GM23248 (cell line): ENCODE data around the gene BIRC7. TPM values are rescaled to one million over a fixed set of nuclear protein-coding genes. Genes with fewer than 3 reads are reported as not detected.
A peak's percentile ranks its signal among the peaks of the same experiment; 100 is the strongest.

Source experiments
- DNase-seq: peaks from one replicate; pipeline ENCODE4 v3.0.0-alpha.2; 2015
- H2AFZ ChIP-seq: fragments of 200-600 bp; sonication (generic); 2 replicates; pipeline ENCODE4 v1.6.1; 2016; ENCODE audit warnings: antibody characterized with exemption
- H3F3A ChIP-seq: fragments of 200-600 bp; sonication (generic); 2 replicates; pipeline ENCODE4 v1.6.1; 2016; ENCODE audit warnings: mild to moderate bottlenecking, antibody characterized with exemption, mixed run types; ENCODE audit not compliant: insufficient read depth
- H3K27ac ChIP-seq: fragments of 200-600 bp; sonication (generic); 2 replicates; pipeline ENCODE4 v1.5.1; 2016; ENCODE audit warnings: mild to moderate bottlenecking
- H3K27me3 ChIP-seq: fragments of 200-600 bp; sonication (generic); replicated peaks from 2 replicates; pipeline ENCODE4 v1.6.1; 2016; ENCODE audit warnings: mild to moderate bottlenecking; ENCODE audit not compliant: insufficient read depth
- H3K36me3 ChIP-seq: fragments of 200-600 bp; sonication (generic); 2 replicates; pipeline ENCODE4 v1.6.1; 2016; ENCODE audit warnings: low read depth, mild to moderate bottlenecking
- H3K4me1 ChIP-seq: fragments of 200-600 bp; sonication (generic); 2 replicates; pipeline ENCODE4 v1.6.1; 2016; ENCODE audit warnings: mild to moderate bottlenecking; ENCODE audit not compliant: insufficient read depth
- H3K4me2 ChIP-seq: fragments of 200-600 bp; sonication (generic); one replicate; pipeline ENCODE4 v1.6.1; 2016; ENCODE audit warnings: mild to moderate bottlenecking; ENCODE audit not compliant: unreplicated experiment
- H3K4me3 ChIP-seq: fragments of 200-600 bp; sonication (generic); 2 replicates; pipeline ENCODE4 v1.5.1; 2016; ENCODE audit warnings: mild to moderate bottlenecking
- H3K79me2 ChIP-seq: fragments of 200-600 bp; sonication (generic); 2 replicates; pipeline ENCODE4 v1.6.1; 2016; ENCODE audit warnings: mild to moderate bottlenecking; ENCODE audit not compliant: insufficient read depth
- H3K9ac ChIP-seq: fragments of 200-600 bp; sonication (generic); 2 replicates; pipeline ENCODE4 v1.6.1; 2016; ENCODE audit warnings: mild to moderate bottlenecking
- H3K9me2 ChIP-seq: fragments of 200-600 bp; sonication (generic); 2 replicates; pipeline ENCODE4 v1.6.1; 2016; ENCODE audit warnings: mixed run types, mild to moderate bottlenecking, moderate library complexity; ENCODE audit not compliant: insufficient read depth
- H3K9me3 ChIP-seq: fragments of 200-600 bp; sonication (generic); one replicate; pipeline ENCODE4 v1.6.1; 2017; ENCODE audit warnings: low read depth
- H4K20me1 ChIP-seq: fragments of 200-600 bp; sonication (generic); 2 replicates; pipeline ENCODE4 v1.6.0; 2016; ENCODE audit not compliant: insufficient read depth
- EZH2 ChIP-seq: fragments of 200-600 bp; sonication (generic); IDR thresholded peaks from 2 replicates; pipeline ENCODE4 v1.6.1; 2018; ENCODE audit warnings: antibody characterized with exemption, mild to moderate bottlenecking; ENCODE audit not compliant: insufficient read depth, poor library complexity, severe bottlenecking
- EZH2phosphoT487 ChIP-seq: fragments of 200-600 bp; sonication (generic); IDR thresholded peaks from 2 replicates; pipeline ENCODE4 v1.6.1; 2018; ENCODE audit warnings: antibody characterized with exemption, moderate library complexity, mild to moderate bottlenecking, low read depth; ENCODE audit not compliant: insufficient read depth
- WGBS, 2 experiments: methylation state at CpG; one replicate each; pipeline ENCODE4 v1.1.6; 2015 to 2017; ENCODE audit warnings: low lambda C conversion rate in 2 of 2, low coverage in 1 of 2; ENCODE audit errors: missing lambda C conversion rate in 2 of 2; 5-methylcytosine and 5-hydroxymethylcytosine counted together
- in situ Hi-C: fragments of 300-500 bp; cut with MboI; formaldehyde crosslinking; loops from 2 replicates; pipeline ENCODE4 v1.15.0; 2020
- polyA plus RNA-seq: library from polyadenylated mRNA; unstranded; fragments of >200 nt; fragmentation: Nextera tagmentation; extraction: Ambion mirVana; gene quantifications from 2 replicates; pipeline ENCODE4 v1.2.1, GENCODE V29; 2016
- total RNA-seq: library from RNA; depleted of rRNA; stranded (reverse); fragments of >200 nt; shearing (Covaris generic); gene quantifications from 2 replicates; pipeline ENCODE4 v1.2.3, GENCODE V29; 2014

BIRC7 gene
- total and polyA plus RNA-seq, 2 experiments from 2014 or later = not detected

- no peak overlapping the region for H3K27ac ChIP-seq
- 20 to 23% methylated on average over 12 of the region's 12 CpGs for WGBS, 2 experiments
- H3K4me1 ChIP-seq = no peaks in the 10 kb centered on the region
- no peaks in the 10 kb centered on the region for H3K9me2 ChIP-seq
- no peaks in the 10 kb centered on the region for H3K36me3 ChIP-seq
- in situ Hi-C loops = no loop called here
- peaks cover 9% of the 10 kb centered on the region; the same call in 1 of the 2 replicates for H3K27me3 ChIP-seq
- H3F3A ChIP-seq = no peaks in the 10 kb centered on the region
- no peak overlapping the region for H3K4me3 ChIP-seq
- no peak for TF ChIP-seq EZH2phosphoT487
- TF ChIP-seq EZH2 = no peak
- no peaks in the 10 kb centered on the region for H4K20me1 ChIP-seq
- no peaks in the 10 kb centered on the region for H3K9me3 ChIP-seq
- no peak overlapping the region for H2AFZ ChIP-seq
- no peaks in the 10 kb centered on the region for H3K79me2 ChIP-seq
- no peak overlapping the region for H3K4me2 ChIP-seq
- DNase-seq = peak; percentile 51
- no peak overlapping the region for H3K9ac ChIP-seq
Measured at GRCh38 chr20:63223121-63223825, 12.4 kb upstream of the BIRC7 start.

DNA sequence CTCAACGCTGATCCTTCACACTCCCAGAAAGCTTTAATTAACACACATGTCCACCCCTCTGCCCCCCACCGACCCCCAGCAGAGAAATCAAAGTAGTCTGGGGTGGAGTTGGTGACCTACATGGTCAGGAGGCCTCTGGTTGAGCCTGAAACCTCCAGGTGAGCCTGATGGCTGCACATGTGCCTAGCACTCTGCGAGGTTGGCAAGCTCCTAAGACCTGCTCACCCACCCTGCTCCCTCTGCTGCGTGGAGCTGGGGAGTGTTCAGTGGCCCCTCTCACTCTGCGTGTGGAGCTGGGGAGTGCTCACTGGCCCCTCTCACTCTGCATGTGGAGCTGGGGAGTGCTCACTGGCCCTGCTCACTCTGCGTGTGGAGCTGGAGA is 11.9 kb upstream of the BIRC7 start:
- H2AFZ ChIP-seq = no peak overlapping the region
- H3K9ac ChIP-seq = no peak overlapping the region
- no peaks in the 10 kb centered on the region for H3F3A ChIP-seq
- no peaks in the 10 kb centered on the region for H3K79me2 ChIP-seq
- H3K9me3 ChIP-seq = no peaks in the 10 kb centered on the region
- no peaks in the 10 kb centered on the region for H3K9me2 ChIP-seq
- in situ Hi-C loops = no loop called here
- H3K27me3 ChIP-seq = peaks cover 9% of the 10 kb centered on the region; the same call in 1 of the 2 replicates
- no peak overlapping the region for H3K27ac ChIP-seq
- DNase-seq = no peak
- 44 to 48% methylated on average over 6 of the region's 6 CpGs for WGBS, 2 experiments
- H3K4me1 ChIP-seq = no peaks in the 10 kb centered on the region
- TF ChIP-seq EZH2phosphoT487 (no peak), EZH2 (no peak)
- no peaks in the 10 kb centered on the region for H3K36me3 ChIP-seq
- H4K20me1 ChIP-seq = no peaks in the 10 kb centered on the region
- H3K4me3 ChIP-seq = no peak overlapping the region
- H3K4me2 ChIP-seq = no peak overlapping the region

GRCh38 chr20:63224412-63225081 is 11.2 kb upstream of the BIRC7 start:
- Histone ChIP-seq H3K27me3 (peaks cover 9% of the 10 kb centered on the region; the same call in 1 of the 2 replicates), H2AFZ (no peak overlapping the region), H3K9me3 (no peaks in the 10 kb centered on the region), H3K4me1 (no peaks in the 10 kb centered on the region), H3K4me2 (no peak overlapping the region), H3F3A (no peaks in the 10 kb centered on the region), H3K4me3 (no peak overlapping the region), H3K9me2 (no peaks in the 10 kb centered on the region), H4K20me1 (no peaks in the 10 kb centered on the region), H3K36me3 (no peaks in the 10 kb centered on the region), H3K9ac (no peak overlapping the region), H3K27ac (no peak overlapping the region), H3K79me2 (no peaks in the 10 kb centered on the region)
- in situ Hi-C loops = no loop called here
- TF ChIP-seq EZH2 = no peak
- TF ChIP-seq EZH2phosphoT487 = no peak
- 34 to 42% methylated on average over 16 of the region's 16 CpGs for WGBS, 2 experiments
- DNase-seq = peak; percentile 42

- no peaks in the 10 kb centered on the region for H3K9me3 ChIP-seq
- H3K4me3 ChIP-seq = no peak overlapping the region
- no peak for TF ChIP-seq EZH2
- no peak for DNase-seq
- no peak overlapping the region for H3K4me2 ChIP-seq
- H3K27ac ChIP-seq = no peak overlapping the region
- no peaks in the 10 kb centered on the region for H3K79me2 ChIP-seq
- H3K9me2 ChIP-seq = no peaks in the 10 kb centered on the region
- peaks cover 9% of the 10 kb centered on the region; the same call in 1 of the 2 replicates for H3K27me3 ChIP-seq
- H3K9ac ChIP-seq = no peak overlapping the region
- no peak overlapping the region for H2AFZ ChIP-seq
- no peaks in the 10 kb centered on the region for H4K20me1 ChIP-seq
- H3K36me3 ChIP-seq = no peaks in the 10 kb centered on the region
- WGBS, 2 experiments = 33 to 36% methylated on average over 7 of the region's 7 CpGs
- no peaks in the 10 kb centered on the region for H3F3A ChIP-seq
- in situ Hi-C loops = no loop called here
- no peaks in the 10 kb centered on the region for H3K4me1 ChIP-seq
Measured at GRCh38 chr20:63225082-63225454, 10.6 kb upstream of the BIRC7 start.
